Bronchial epithelial cell (primary cell): ENCODE measurements around the gene OR12D1. TPM values are rescaled to one million over a fixed set of nuclear protein-coding genes. Genes with fewer than 3 reads are reported as not detected.

Experiments
- DNase-seq: peaks from one replicate; pipeline ENCODE4 v3.0.0-alpha.2; 2010; ENCODE audit warnings: low read depth
- FAIRE-seq: peaks from 2 replicates; lab custom pipeline; 2011; peaks lifted over from hg19 to GRCh38; lab: Jason Lieb, UNC
- H3K27me3 ChIP-seq: 2 replicates; pipeline ENCODE4 v1.5.1; 2011; ENCODE audit warnings: low read length; ENCODE audit not compliant: control insufficient read depth, insufficient read depth
- H3K36me3 ChIP-seq: 2 replicates; pipeline ENCODE4 v1.5.1; 2011; ENCODE audit warnings: low read length; ENCODE audit not compliant: control insufficient read depth, insufficient read depth
- H3K4me3 ChIP-seq: 2 replicates; pipeline ENCODE4 v1.5.1; 2011; ENCODE audit warnings: mild to moderate bottlenecking, low read depth, low read length, control low read depth
- CTCF ChIP-seq: IDR thresholded peaks from 2 replicates; pipeline ENCODE4 v1.5.1; 2011; ENCODE audit warnings: mild to moderate bottlenecking, moderate library complexity, low read length, control low read depth, inconsistent platforms; ENCODE audit not compliant: insufficient read depth, severe bottlenecking
- total RNA-seq: library from RNA; depleted of rRNA; stranded (reverse); fragments of >200 nt; gene quantifications from 2 replicates; pipeline ENCODE4 v1.2.1, GENCODE V29; 2014

The OR12D1 gene
- total RNA-seq = not detected in 2 replicates

- DNase-seq (peak; percentile 73), FAIRE-seq (no peak)
- peak; percentile 49 for TF ChIP-seq CTCF
- H3K27me3 ChIP-seq = no peaks in the 10 kb centered on the region
- no peaks in the 10 kb centered on the region for H3K36me3 ChIP-seq
- H3K4me3 ChIP-seq = no peak within 1 kb of the TSS
Observed at GRCh38 chr6:29414588-29414987, at the start of gene OR12D1. Gene OR12D1, plus strand, starts transcription at chr6:29414928.

- no peak for DNase-seq
- Histone ChIP-seq H3K27me3 (no peaks in the 10 kb centered on the region), H3K4me3 (no peak within 1 kb of the TSS), H3K36me3 (no peaks in the 10 kb centered on the region)
- no peak for TF ChIP-seq CTCF
- no peak for FAIRE-seq
Observed at GRCh38 chr6:29368765-29369164, 46.0 kb upstream of the OR12D1 start, which contains the start of gene OR5V1. Gene OR5V1, minus strand, starts transcription at chr6:29368865. Its CDS starts 12,670 bp downstream, at chr6:29356195.

- no peaks in the 10 kb centered on the region for H3K36me3 ChIP-seq
- H3K4me3 ChIP-seq = no peak within 1 kb of the TSS
- no peaks in the 10 kb centered on the region for H3K27me3 ChIP-seq
- DNase-seq (no peak), FAIRE-seq (no peak)
- no peak for TF ChIP-seq CTCF
Observed at GRCh38 chr6:29375191-29375590, 39.5 kb upstream of the OR12D1 start, which contains the start of gene OR12D3. Gene OR12D3, minus strand, starts transcription at chr6:29375291. Its CDS starts 4 bp downstream, at chr6:29375287.

GRCh38 chr6:29376003-29376402 is 38.7 kb upstream of the OR12D1 start:
- peak; percentile 32 for TF ChIP-seq CTCF

GRCh38 chr6:29388533-29388932 is 26.2 kb upstream of the OR12D1 start:
- H3K36me3 ChIP-seq = no peaks in the 10 kb centered on the region
- no peak overlapping the region for H3K4me3 ChIP-seq
- no peak for TF ChIP-seq CTCF
- FAIRE-seq (no peak), DNase-seq (no peak)
- H3K27me3 ChIP-seq = no peaks in the 10 kb centered on the region

More at GRCh38 chr6:29376003-29376402, 38.7 kb upstream of the OR12D1 start:
- Histone ChIP-seq H3K4me3 (no peak overlapping the region), H3K36me3 (no peaks in the 10 kb centered on the region), H3K27me3 (no peaks in the 10 kb centered on the region)
- DNase-seq = peak; percentile 49
- FAIRE-seq = no peak

GRCh38 chr6:29395331-29395730 is 19.4 kb upstream of the OR12D1 start, which contains the start of gene OR12D2:
Gene OR12D2, plus strand, starts transcription at chr6:29395631. Its CDS starts 1,069 bp downstream, at chr6:29396700.
- no peaks in the 10 kb centered on the region for H3K27me3 ChIP-seq
- FAIRE-seq (no peak), DNase-seq (no peak)
- no peak for TF ChIP-seq CTCF
- no peak within 1 kb of the TSS for H3K4me3 ChIP-seq
- no peaks in the 10 kb centered on the region for H3K36me3 ChIP-seq
